ENCODE data around the gene FBXL4. TPM values are rescaled to one million over a fixed set of nuclear protein-coding genes. Genes with fewer than 3 reads are reported as not detected.

FBXL4 gene
- total RNA-seq, result 10 to 100 TPM in 2 of 4 donors, 1 to 10 TPM in 2; 4.9 to 15.1 (median 10.0) TPM

GRCh38 chr6:98947411-98948292 is at the start of gene FBXL4:
Gene FBXL4, minus strand, starts transcription at chr6:98947946. Its CDS starts 20,958 bp downstream, at chr6:98926988.
- peaks cover 5 to 28% (median 7%) of the 10 kb centered on the region in 3 donors for H3K4me1 ChIP-seq
- 9 to 13% methylated on average over 12 to 22 of the region's 93 CpGs for WGBS, 2 donors
- peak within 1 kb of the TSS; percentile 72 to 97 (median 80) for H3K4me3 ChIP-seq
- H3K36me3 ChIP-seq, result no peaks in the 10 kb centered on the region
- TF ChIP-seq, protein P1, sequence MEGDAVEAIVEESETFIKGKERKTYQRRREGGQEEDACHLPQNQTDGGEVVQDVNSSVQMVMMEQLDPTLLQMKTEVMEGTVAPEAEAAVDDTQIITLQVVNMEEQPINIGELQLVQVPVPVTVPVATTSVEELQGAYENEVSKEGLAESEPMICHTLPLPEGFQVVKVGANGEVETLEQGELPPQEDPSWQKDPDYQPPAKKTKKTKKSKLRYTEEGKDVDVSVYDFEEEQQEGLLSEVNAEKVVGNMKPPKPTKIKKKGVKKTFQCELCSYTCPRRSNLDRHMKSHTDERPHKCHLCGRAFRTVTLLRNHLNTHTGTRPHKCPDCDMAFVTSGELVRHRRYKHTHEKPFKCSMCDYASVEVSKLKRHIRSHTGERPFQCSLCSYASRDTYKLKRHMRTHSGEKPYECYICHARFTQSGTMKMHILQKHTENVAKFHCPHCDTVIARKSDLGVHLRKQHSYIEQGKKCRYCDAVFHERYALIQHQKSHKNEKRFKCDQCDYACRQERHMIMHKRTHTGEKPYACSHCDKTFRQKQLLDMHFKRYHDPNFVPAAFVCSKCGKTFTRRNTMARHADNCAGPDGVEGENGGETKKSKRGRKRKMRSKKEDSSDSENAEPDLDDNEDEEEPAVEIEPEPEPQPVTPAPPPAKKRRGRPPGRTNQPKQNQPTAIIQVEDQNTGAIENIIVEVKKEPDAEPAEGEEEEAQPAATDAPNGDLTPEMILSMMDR (IDR thresholded peaks at IDR 0.05), result no peak
- peak in 2 of 4 donors; percentile 47 to 80 for TF ChIP-seq POLR2A (IDR thresholded peaks at IDR 0.05)
- no peaks in the 10 kb centered on the region for H3K9me3 ChIP-seq
- H3K27me3 ChIP-seq, result no peaks in the 10 kb centered on the region
- H3K27ac ChIP-seq, result peak within 1 kb of the TSS; percentile 89 to 93 (median 91)
- intact Hi-C loops (cut with DNase I), result no loop called here
- DNase-seq, result peak; percentile 46

DNA sequence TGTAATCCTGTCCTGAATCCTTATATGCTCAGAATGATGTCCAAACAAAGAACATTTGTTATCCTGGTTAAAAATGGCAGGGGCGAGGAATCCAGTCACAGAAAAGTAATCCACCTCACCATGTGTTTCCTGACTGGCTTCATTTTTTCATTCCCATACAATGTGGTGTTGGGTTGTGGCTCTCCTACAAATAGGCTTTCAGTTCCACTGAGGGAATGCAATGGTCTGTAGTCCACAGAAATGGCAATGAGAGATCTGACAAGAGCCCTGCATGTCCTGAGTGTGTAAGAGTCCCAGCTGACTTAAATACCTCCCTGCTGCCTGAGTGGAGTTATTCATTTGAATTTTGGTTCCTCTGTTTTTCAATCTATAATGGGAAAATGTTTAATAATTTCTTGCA is 47.4 kb upstream of the FBXL4 start:
- no peak for DNase-seq
- no peak for TF ChIP-seq POLR2A (IDR thresholded peaks at IDR 0.05)
- TF ChIP-seq, protein P1 (IDR thresholded peaks at IDR 0.05), result no peak
- Histone ChIP-seq H3K4me3 (no peak overlapping the region), H3K27me3 (peaks cover 0 to 5% (median 0%) of the 10 kb centered on the region in 4 donors), H3K27ac (no peak overlapping the region), H3K36me3 (no peaks in the 10 kb centered on the region), H3K9me3 (no peaks in the 10 kb centered on the region), H3K4me1 (no peaks in the 10 kb centered on the region)
- WGBS, 2 donors, result 46 to 57% methylated on average over 1 of the region's 1 CpG
- intact Hi-C loops (cut with DNase I), result no loop called here

DNA sequence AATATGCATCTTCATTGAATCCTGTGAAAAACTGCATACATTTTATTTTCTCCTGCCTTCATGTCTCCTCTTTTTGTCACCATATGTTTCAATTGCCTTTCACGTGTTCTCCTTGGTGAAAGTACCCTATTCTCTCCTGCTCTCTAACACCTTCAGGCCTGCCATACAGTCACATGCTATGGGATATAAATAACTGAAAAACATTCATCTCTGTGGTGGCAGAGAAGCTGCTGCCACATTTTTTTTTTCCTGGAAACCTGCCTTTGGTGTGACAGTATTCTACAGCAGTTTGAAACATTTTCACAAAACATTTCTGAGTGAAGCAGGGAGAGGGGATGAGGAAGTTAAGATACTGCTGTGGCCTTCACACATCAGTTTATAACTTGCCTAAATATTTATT is 44.8 kb upstream of the FBXL4 start:
- Histone ChIP-seq H3K27ac (no peak overlapping the region), H3K36me3 (no peaks in the 10 kb centered on the region), H3K27me3 (peaks cover 0 to 5% (median 0%) of the 10 kb centered on the region in 4 donors), H3K4me3 (no peak overlapping the region), H3K4me1 (no peaks in the 10 kb centered on the region), H3K9me3 (no peaks in the 10 kb centered on the region)
- TF ChIP-seq, protein P1 (IDR thresholded peaks at IDR 0.05), result no peak
- TF ChIP-seq POLR2A (IDR thresholded peaks at IDR 0.05), result no peak
- 39 to 42% methylated on average over 1 of the region's 1 CpG for WGBS, 2 donors
- intact Hi-C loops (cut with DNase I), result no loop called here
- DNase-seq, result no peak

- WGBS, 2 donors, result 82 to 85% methylated on average over 1 of the region's 1 CpG
- TF ChIP-seq, protein P1 (IDR thresholded peaks at IDR 0.05), result no peak
- TF ChIP-seq POLR2A (IDR thresholded peaks at IDR 0.05), result no peak
Observed at GRCh38 chr6:98986071-98986615, 38.4 kb upstream of the FBXL4 start.

DNA sequence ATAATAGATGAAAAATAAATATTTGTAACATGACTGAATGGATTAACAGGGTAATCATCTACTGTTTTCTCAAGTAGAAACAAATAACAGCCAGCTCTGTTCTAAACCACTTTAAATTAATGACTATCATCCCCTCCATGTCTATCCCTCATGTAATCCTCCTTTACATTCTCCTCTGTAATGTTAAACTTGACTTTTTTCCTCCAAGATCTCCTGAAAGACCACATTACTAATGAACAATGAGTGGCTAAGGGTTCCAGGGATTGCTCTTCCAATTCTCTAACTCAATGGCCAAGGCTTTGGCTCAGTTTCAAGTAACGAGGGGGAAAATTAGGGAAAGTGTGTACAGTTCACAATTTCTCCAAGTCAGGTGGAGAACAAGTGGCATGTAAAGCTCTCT is 37.6 kb upstream of the FBXL4 start:
- Histone ChIP-seq H3K36me3 (no peaks in the 10 kb centered on the region), H3K4me3 (no peak overlapping the region), H3K27ac (no peak overlapping the region), H3K9me3 (no peaks in the 10 kb centered on the region), H3K27me3 (no peaks in the 10 kb centered on the region), H3K4me1 (no peaks in the 10 kb centered on the region)
- no peak for DNase-seq
- intact Hi-C loops (cut with DNase I), result no loop called here
- 44 to 48% methylated on average over 1 of the region's 1 CpG for WGBS, 2 donors
- TF ChIP-seq, protein P1 (IDR thresholded peaks at IDR 0.05), result no peak
- TF ChIP-seq POLR2A (IDR thresholded peaks at IDR 0.05), result no peak

More at GRCh38 chr6:98986071-98986615, 38.4 kb upstream of the FBXL4 start:
- Histone ChIP-seq H3K27ac (no peak overlapping the region), H3K9me3 (no peaks in the 10 kb centered on the region), H3K4me3 (no peak overlapping the region), H3K36me3 (no peaks in the 10 kb centered on the region), H3K4me1 (no peaks in the 10 kb centered on the region), H3K27me3 (no peaks in the 10 kb centered on the region)
- intact Hi-C loops (cut with DNase I), result no loop called here
- DNase-seq, result no peak

All from esophagus squamous epithelium (tissue), 5 donors.